HepG2 (cell line): ENCODE measurements around the gene CCDC183. TPM values are rescaled to one million over a fixed set of nuclear protein-coding genes. Genes with fewer than 3 reads are reported as not detected.
"Not testable (repeated sequence)": the region's sequence is repeated elsewhere in the genome, so short reads cannot be mapped to it uniquely, and the experiment has no call there.

ENCODE experiments used
- BRD4 ChIP-seq: sonication (generic); formaldehyde crosslinking; IDR thresholded peaks from 2 replicates; pipeline ENCODE4 v1.4.0; 2020; ENCODE audit warnings: missing genetic modification reagents
- DMAP1 ChIP-seq: IDR thresholded peaks from 2 replicates; pipeline ENCODE4 v1.6.1; 2016
- HMG20B ChIP-seq: conservative IDR thresholded peaks from 2 replicates; pipeline ENCODE4 v1.6.1; 2016; ENCODE audit warnings: missing genetic modification reagents, missing compliant biosample characterization
- HNF4G ChIP-seq, 2 experiments: sonication (generic) in 1 of 2; formaldehyde crosslinking in 1 of 2; IDR thresholded peaks; 2 replicates each; pipeline versions ENCODE4 v1.4.0 to v1.6.1; 2011 to 2020; ENCODE audit warnings: borderline replicate concordance in 2 of 2, low read depth in 2 of 2, mild to moderate bottlenecking in 2 of 2, low read length in 1 of 2, missing genetic modification reagents in 1 of 2, moderate library complexity in 1 of 2
- ISL2 ChIP-seq: sonication (generic); formaldehyde crosslinking; IDR thresholded peaks from 2 replicates; pipeline ENCODE4 v1.5.0; 2020; ENCODE audit warnings: missing genetic modification reagents
- KAT7 ChIP-seq: IDR thresholded peaks from 2 replicates; pipeline ENCODE4 v1.6.1; 2018; ENCODE audit warnings: borderline replicate concordance, missing compliant biosample characterization
- MED1 ChIP-seq: sonication (generic); formaldehyde crosslinking; IDR thresholded peaks from 2 replicates; pipeline ENCODE4 v1.4.0; 2020; ENCODE audit warnings: missing genetic modification reagents
- PAXIP1 ChIP-seq: sonication (generic); formaldehyde crosslinking; conservative IDR thresholded peaks from 2 replicates; pipeline ENCODE4 v1.4.0; 2020; ENCODE audit warnings: mild to moderate bottlenecking, missing genetic modification reagents, moderate library complexity
- SIX4 ChIP-seq: sonication (generic); formaldehyde crosslinking; IDR thresholded peaks from 2 replicates; pipeline ENCODE4 v1.4.0; 2020; ENCODE audit warnings: missing genetic modification reagents
- TAF1 ChIP-seq: sonication (generic); formaldehyde crosslinking; IDR thresholded peaks from 2 replicates; pipeline ENCODE4 v1.4.0; 2020; ENCODE audit warnings: missing genetic modification reagents
- TARDBP ChIP-seq: sonication (generic); formaldehyde crosslinking; IDR thresholded peaks from 2 replicates; pipeline ENCODE4 v1.8.0; 2022; ENCODE audit warnings: mild to moderate bottlenecking, missing genetic modification reagents
- ZFP90 ChIP-seq: sonication (generic); formaldehyde crosslinking; IDR thresholded peaks from 2 replicates; pipeline ENCODE4 v1.8.0; 2022; ENCODE audit warnings: missing genetic modification reagents, mild to moderate bottlenecking, inconsistent platforms, borderline replicate concordance
- ZNF574 ChIP-seq: sonication (generic); formaldehyde crosslinking; IDR thresholded peaks from 2 replicates; pipeline ENCODE4 v1.4.0; 2020; ENCODE audit warnings: missing genetic modification reagents
- ZNF670 ChIP-seq: sonication (generic); formaldehyde crosslinking; IDR thresholded peaks from 2 replicates; pipeline ENCODE4 v1.8.0; 2022; ENCODE audit warnings: mild to moderate bottlenecking, missing genetic modification reagents, borderline replicate concordance
- ZNF784 ChIP-seq: sonication (generic); formaldehyde crosslinking; IDR thresholded peaks from 2 replicates; pipeline ENCODE4 v1.5.1; 2020; ENCODE audit warnings: missing genetic modification reagents, mild to moderate bottlenecking, borderline replicate concordance
- polyA plus RNA-seq, 8 experiments: library from polyadenylated mRNA; depleted of rRNA in 3 of 8; stranded (reverse) in 7 of 8; unstranded in 1 of 8; fragments of >200 nt; fragmentation: Illumina TruSeq in 4 of 8; extraction: Trizol in 4 of 8; gene quantifications; 2 replicates each; pipeline versions ENCODE4 v1.2.1 to v1.2.3, GENCODE V29; 2011 to 2016; ENCODE audit warnings: low read depth in 4 of 8, missing spikeins in 1 of 8, mixed read lengths in 1 of 8; ENCODE audit not compliant: insufficient read depth in 1 of 8
- total RNA-seq, 5 experiments: library from RNA; depleted of rRNA; stranded (reverse); fragments of >200 nt; fragmentation: Illumina TruSeq; extraction: Trizol; gene quantifications; 2 replicates each; pipeline ENCODE4 v1.2.3, GENCODE V29; 2016; ENCODE audit warnings: low read depth in 1 of 5
- TF ChIP-seq, protein P1 (sequence below): IDR thresholded peaks from 2 replicates; pipeline ENCODE4 v1.6.1; 2016
- TF ChIP-seq, protein P2 (sequence below): sonication (generic); formaldehyde crosslinking; IDR thresholded peaks from 2 replicates; pipeline ENCODE4 v1.5.1; 2020; ENCODE audit warnings: mild to moderate bottlenecking, moderate library complexity, missing genetic modification reagents

The CCDC183 gene
- total and polyA plus RNA-seq, 2 of the 13 experiments (the other 11 are each of a cell fraction or from before 2014, with no cell fraction given), result 5.0 to 66.4 TPM

- TF ChIP-seq, protein P1, sequence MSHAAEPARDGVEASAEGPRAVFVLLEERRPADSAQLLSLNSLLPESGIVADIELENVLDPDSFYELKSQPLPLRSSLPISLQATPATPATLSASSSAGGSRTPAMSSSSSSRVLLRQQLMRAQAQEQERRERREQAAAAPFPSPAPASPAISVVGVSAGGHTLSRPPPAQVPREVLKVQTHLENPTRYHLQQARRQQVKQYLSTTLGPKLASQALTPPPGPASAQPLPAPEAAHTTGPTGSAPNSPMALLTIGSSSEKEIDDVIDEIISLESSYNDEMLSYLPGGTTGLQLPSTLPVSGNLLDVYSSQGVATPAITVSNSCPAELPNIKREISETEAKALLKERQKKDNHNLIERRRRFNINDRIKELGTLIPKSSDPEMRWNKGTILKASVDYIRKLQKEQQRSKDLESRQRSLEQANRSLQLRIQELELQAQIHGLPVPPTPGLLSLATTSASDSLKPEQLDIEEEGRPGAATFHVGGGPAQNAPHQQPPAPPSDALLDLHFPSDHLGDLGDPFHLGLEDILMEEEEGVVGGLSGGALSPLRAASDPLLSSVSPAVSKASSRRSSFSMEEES (CRISPR knock-in tag), result peak; percentile 27
- TF ChIP-seq MED1 (CRISPR knock-in tag), result peak; percentile 99
- TF ChIP-seq TARDBP (CRISPR knock-in tag), result peak; percentile 48; the same call in 1 of the 2 replicates
- peak; percentile 41; the same call in 1 of the 2 replicates for TF ChIP-seq TAF1 (CRISPR knock-in tag)
- 0 out of 2 replicates have a peak, but pooled peaks have one; percentile 10 for TF ChIP-seq HNF4G (IDR thresholded peaks at IDR 0.05; ENCODE audit: borderline replicate concordance, low read depth, low read length)
- not testable (repeated sequence) for TF ChIP-seq HNF4G (CRISPR knock-in tag; IDR thresholded peaks at IDR 0.05; ENCODE audit: borderline replicate concordance, low read depth)
- peak; percentile 64; the same call in 1 of the 2 replicates for TF ChIP-seq ZNF670
- TF ChIP-seq HMG20B, result peak; percentile 27; the same call in 1 of the 2 replicates
- peak; percentile 46; the same call in 1 of the 2 replicates for TF ChIP-seq DMAP1 (CRISPR knock-in tag)
- TF ChIP-seq SIX4 (CRISPR knock-in tag), result 0 out of 2 replicates have a peak, but pooled peaks have one; percentile 32
- 0 out of 2 replicates have a peak, but pooled peaks have one; percentile 71 for TF ChIP-seq ZNF784 (CRISPR knock-in tag)
- TF ChIP-seq KAT7, result 0 out of 2 replicates have a peak, but pooled peaks have one; percentile 36
- peak; percentile 45; the same call in 1 of the 2 replicates for TF ChIP-seq ZNF574 (CRISPR knock-in tag)
- peak; percentile 83 for TF ChIP-seq ISL2 (CRISPR knock-in tag)
- TF ChIP-seq BRD4 (CRISPR knock-in tag), result peak; percentile 71; the same call in 1 of the 2 replicates
- 0 out of 2 replicates have a peak, but pooled peaks have one; percentile 5 for TF ChIP-seq ZFP90 (CRISPR knock-in tag)
- peak; percentile 90 for TF ChIP-seq PAXIP1
- TF ChIP-seq, protein P2, sequence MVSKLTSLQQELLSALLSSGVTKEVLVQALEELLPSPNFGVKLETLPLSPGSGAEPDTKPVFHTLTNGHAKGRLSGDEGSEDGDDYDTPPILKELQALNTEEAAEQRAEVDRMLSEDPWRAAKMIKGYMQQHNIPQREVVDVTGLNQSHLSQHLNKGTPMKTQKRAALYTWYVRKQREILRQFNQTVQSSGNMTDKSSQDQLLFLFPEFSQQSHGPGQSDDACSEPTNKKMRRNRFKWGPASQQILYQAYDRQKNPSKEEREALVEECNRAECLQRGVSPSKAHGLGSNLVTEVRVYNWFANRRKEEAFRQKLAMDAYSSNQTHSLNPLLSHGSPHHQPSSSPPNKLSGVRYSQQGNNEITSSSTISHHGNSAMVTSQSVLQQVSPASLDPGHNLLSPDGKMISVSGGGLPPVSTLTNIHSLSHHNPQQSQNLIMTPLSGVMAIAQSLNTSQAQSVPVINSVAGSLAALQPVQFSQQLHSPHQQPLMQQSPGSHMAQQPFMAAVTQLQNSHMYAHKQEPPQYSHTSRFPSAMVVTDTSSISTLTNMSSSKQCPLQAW (CRISPR knock-in tag), result peak; percentile 94
Observed at GRCh38 chr9:136788644-136789522, 7.3 kb upstream of the CCDC183 start (continued).
